K562 (cell line): ENCODE results near the gene F2. TPM values are rescaled to one million over a fixed set of nuclear protein-coding genes. Genes with fewer than 3 reads are reported as not detected.
A peak's percentile ranks its signal among the peaks of the same experiment; 100 is the strongest.

ENCODE experiments used
- CEBPZ ChIP-seq: fragments of 150-350 bp; IDR thresholded peaks from 2 replicates; pipeline ENCODE4 v1.6.1; 2014; ENCODE audit warnings: low read depth, mild to moderate bottlenecking, low read length, borderline replicate concordance
- DIDO1 ChIP-seq: fragments of 450-650 bp; IDR thresholded peaks from 2 replicates; pipeline ENCODE4 v1.6.1; 2016; ENCODE audit warnings: low read depth, missing biosample characterization, missing genetic modification characterization
- ELF2 ChIP-seq: fragments of 250-450 bp; sonication (Bioruptor Pico); IDR thresholded peaks from 2 replicates; pipeline ENCODE4 v1.5.0; 2021; ENCODE audit warnings: mild to moderate bottlenecking
- HDAC3 ChIP-seq: fragments of 450-650 bp; IDR thresholded peaks from 2 replicates; pipeline ENCODE4 v1.6.1; 2018; ENCODE audit warnings: borderline replicate concordance, mild to moderate bottlenecking, moderate library complexity; ENCODE audit not compliant: partially characterized antibody
- KAT8 ChIP-seq: fragments of 450-650 bp; IDR thresholded peaks from 2 replicates; pipeline ENCODE4 v1.6.1; 2016; ENCODE audit warnings: low read depth, mild to moderate bottlenecking
- MTA1 ChIP-seq: fragments of 450-650 bp; IDR thresholded peaks from 2 replicates; pipeline ENCODE4 v1.6.1; 2017; ENCODE audit warnings: borderline replicate concordance
- RFX1 ChIP-seq: fragments of 450-650 bp; IDR thresholded peaks from 2 replicates; pipeline ENCODE4 v1.6.1; 2016; ENCODE audit warnings: mild to moderate bottlenecking, moderate library complexity
- SMAD4 ChIP-seq: fragments of 250-450 bp; sonication (Bioruptor Pico); conservative IDR thresholded peaks from 2 replicates; pipeline ENCODE4 v1.8.0; 2021; ENCODE audit warnings: inconsistent platforms, mild to moderate bottlenecking, moderate library complexity
- TBP ChIP-seq: optimal IDR thresholded peaks from 2 replicates; pipeline ENCODE3; 2011; ENCODE audit warnings: low read depth, low read length, improper control_type of control experiment
- VEZF1 ChIP-seq: fragments of 200-800 bp; sonication (Bioruptor generic); IDR thresholded peaks from 2 replicates; pipeline ENCODE4 v1.6.1; 2017; ENCODE audit warnings: missing genetic modification characterization, missing compliant biosample characterization
- ZZZ3 ChIP-seq: fragments of 450-650 bp; IDR thresholded peaks from 2 replicates; pipeline ENCODE4 v1.6.1; 2016; ENCODE audit warnings: antibody characterized with exemption, mild to moderate bottlenecking, moderate library complexity
- polyA plus RNA-seq, 8 experiments: library from polyadenylated mRNA; depleted of rRNA in 4 of 8; stranded (reverse) in 5 of 8; unstranded in 3 of 8; fragments of >200 nt; fragmentation: Nextera tagmentation in 2 of 8; fragmentation: Illumina TruSeq in 1 of 8; extraction: Ambion mirVana in 2 of 8; extraction: Trizol in 1 of 8; gene quantifications; 2 replicates each; pipeline versions ENCODE4 v1.2.1 to v1.2.3, GENCODE V29; 2011 to 2014; ENCODE audit warnings: inconsistent platforms in 1 of 8, missing spikeins in 1 of 8
- total RNA-seq, 7 experiments: library from RNA; depleted of rRNA in 6 of 7; stranded (reverse); fragments of >200 nt in 6 of 7; fragmentation: Illumina TruSeq in 2 of 7; extraction: Trizol in 2 of 7; gene quantifications; 2 replicates each; pipeline versions ENCODE4 v1.2.1 to v1.2.3, GENCODE V29; 2011 to 2021; ENCODE audit warnings: low replicate concordance in 1 of 7
- TF ChIP-seq, protein P1 (sequence below): sonication (generic); formaldehyde crosslinking; IDR thresholded peaks from 2 replicates; pipeline ENCODE4 v1.8.0; 2023; ENCODE audit warnings: mild to moderate bottlenecking, missing genetic modification reagents
- TF ChIP-seq, protein P2 (sequence below): fragments of 450-650 bp; IDR thresholded peaks from one replicate; pipeline ENCODE4 v1.6.1; 2018; ENCODE audit warnings: mild to moderate bottlenecking, moderate library complexity; ENCODE audit not compliant: partially characterized antibody
- TF ChIP-seq, protein P3 (sequence below): conservative IDR thresholded peaks from 2 replicates; pipeline ENCODE4 v1.6.1; 2011; ENCODE audit warnings: low read depth, mild to moderate bottlenecking, low read length; ENCODE audit not compliant: control insufficient read depth

F2 gene
- total and polyA plus RNA-seq, 9 of the 15 experiments (the other 6 are each of a cell fraction or from before 2014, with no cell fraction given): 0.16 TPM; not detected in 8

DNA sequence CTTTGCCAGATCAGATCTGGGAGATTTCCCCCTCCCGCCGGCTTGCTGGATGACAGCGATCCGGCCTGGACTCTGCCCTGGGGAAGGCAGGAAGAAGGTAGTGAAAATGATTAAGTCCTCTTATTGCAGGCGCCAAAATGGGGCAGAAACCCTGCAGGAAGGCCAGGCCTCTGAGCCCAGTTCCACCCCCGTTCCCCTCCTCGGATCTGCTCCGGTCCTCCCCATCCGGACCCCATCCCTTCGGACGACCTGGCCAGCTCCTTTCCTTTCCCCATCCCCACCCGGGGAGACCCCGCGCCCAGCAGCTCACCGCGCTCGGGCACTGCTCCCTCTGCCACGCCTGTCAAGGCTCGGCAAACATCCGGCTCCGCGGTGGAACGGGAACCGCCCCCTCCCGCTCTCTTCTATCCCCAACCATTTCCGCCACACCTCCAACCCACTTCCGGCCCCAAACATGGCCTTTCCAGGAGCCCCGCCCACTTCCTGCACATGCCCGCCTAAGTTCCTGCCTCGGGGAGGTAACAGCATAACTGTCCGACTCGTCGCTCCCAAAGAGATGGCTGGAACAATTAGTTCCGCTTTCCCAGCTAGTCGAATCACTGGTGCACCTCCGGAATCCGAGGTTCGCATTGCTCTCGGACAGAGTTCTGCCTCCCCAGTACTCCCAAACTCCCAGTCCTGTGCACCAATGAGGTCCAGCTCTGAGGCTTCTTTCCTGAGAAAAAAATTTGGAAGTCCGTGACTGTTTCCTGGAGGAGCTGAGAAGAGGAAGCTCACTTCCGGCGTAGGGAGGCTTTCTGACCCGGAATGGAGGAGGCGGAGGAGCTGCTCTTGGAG lies 18.6 kb upstream of the F2 start, which contains the start of the genes ARHGAP1 and ZNF408 (continued):
- TF ChIP-seq CEBPZ (no peak), SMAD4 (CRISPR knock-in tag) (peak; percentile 73; the same call in 1 of the 2 replicates), ZZZ3 (peak; percentile 87; the same call in 1 of the 2 replicates), ELF2 (CRISPR knock-in tag) (peak; percentile 97), HDAC3 (peak; percentile 82), MTA1 (peak; percentile 51; the same call in 1 of the 2 replicates), DIDO1 (tag) (peak; percentile 99), KAT8 (peak; percentile 79; the same call in 1 of the 2 replicates), VEZF1 (peak; percentile 87), TBP (peak; percentile 77), RFX1 (no peak)
- TF ChIP-seq, protein P1, sequence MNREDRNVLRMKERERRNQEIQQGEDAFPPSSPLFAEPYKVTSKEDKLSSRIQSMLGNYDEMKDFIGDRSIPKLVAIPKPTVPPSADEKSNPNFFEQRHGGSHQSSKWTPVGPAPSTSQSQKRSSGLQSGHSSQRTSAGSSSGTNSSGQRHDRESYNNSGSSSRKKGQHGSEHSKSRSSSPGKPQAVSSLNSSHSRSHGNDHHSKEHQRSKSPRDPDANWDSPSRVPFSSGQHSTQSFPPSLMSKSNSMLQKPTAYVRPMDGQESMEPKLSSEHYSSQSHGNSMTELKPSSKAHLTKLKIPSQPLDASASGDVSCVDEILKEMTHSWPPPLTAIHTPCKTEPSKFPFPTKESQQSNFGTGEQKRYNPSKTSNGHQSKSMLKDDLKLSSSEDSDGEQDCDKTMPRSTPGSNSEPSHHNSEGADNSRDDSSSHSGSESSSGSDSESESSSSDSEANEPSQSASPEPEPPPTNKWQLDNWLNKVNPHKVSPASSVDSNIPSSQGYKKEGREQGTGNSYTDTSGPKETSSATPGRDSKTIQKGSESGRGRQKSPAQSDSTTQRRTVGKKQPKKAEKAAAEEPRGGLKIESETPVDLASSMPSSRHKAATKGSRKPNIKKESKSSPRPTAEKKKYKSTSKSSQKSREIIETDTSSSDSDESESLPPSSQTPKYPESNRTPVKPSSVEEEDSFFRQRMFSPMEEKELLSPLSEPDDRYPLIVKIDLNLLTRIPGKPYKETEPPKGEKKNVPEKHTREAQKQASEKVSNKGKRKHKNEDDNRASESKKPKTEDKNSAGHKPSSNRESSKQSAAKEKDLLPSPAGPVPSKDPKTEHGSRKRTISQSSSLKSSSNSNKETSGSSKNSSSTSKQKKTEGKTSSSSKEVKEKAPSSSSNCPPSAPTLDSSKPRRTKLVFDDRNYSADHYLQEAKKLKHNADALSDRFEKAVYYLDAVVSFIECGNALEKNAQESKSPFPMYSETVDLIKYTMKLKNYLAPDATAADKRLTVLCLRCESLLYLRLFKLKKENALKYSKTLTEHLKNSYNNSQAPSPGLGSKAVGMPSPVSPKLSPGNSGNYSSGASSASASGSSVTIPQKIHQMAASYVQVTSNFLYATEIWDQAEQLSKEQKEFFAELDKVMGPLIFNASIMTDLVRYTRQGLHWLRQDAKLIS (CRISPR knock-in tag): 0 out of 2 replicates have a peak, but pooled peaks have one; percentile 40
- TF ChIP-seq, protein P2, sequence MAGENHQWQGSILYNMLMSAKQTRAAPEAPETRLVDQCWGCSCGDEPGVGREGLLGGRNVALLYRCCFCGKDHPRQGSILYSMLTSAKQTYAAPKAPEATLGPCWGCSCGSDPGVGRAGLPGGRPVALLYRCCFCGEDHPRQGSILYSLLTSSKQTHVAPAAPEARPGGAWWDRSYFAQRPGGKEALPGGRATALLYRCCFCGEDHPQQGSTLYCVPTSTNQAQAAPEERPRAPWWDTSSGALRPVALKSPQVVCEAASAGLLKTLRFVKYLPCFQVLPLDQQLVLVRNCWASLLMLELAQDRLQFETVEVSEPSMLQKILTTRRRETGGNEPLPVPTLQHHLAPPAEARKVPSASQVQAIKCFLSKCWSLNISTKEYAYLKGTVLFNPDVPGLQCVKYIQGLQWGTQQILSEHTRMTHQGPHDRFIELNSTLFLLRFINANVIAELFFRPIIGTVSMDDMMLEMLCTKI: no peak
- TF ChIP-seq, protein P3, sequence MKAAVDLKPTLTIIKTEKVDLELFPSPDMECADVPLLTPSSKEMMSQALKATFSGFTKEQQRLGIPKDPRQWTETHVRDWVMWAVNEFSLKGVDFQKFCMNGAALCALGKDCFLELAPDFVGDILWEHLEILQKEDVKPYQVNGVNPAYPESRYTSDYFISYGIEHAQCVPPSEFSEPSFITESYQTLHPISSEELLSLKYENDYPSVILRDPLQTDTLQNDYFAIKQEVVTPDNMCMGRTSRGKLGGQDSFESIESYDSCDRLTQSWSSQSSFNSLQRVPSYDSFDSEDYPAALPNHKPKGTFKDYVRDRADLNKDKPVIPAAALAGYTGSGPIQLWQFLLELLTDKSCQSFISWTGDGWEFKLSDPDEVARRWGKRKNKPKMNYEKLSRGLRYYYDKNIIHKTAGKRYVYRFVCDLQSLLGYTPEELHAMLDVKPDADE: peak; percentile 75
